GM18520 (cell line): Measurements from ENCODE around the gene GPR84.

Source experiments
- ATAC-seq: cut with Tn5 transposase; IDR thresholded peaks from one replicate; pipeline ENCODE4 v1.9.1; 2021; ENCODE audit not compliant: unreplicated experiment

Gene GPR84

GRCh38 chr12:54374562-54375258 lies 10.4 kb upstream of the GPR84 start:
- no peak for ATAC-seq

GRCh38 chr12:54373649-54374561 lies 9.6 kb upstream of the GPR84 start:
- ATAC-seq = no peak

DNA sequence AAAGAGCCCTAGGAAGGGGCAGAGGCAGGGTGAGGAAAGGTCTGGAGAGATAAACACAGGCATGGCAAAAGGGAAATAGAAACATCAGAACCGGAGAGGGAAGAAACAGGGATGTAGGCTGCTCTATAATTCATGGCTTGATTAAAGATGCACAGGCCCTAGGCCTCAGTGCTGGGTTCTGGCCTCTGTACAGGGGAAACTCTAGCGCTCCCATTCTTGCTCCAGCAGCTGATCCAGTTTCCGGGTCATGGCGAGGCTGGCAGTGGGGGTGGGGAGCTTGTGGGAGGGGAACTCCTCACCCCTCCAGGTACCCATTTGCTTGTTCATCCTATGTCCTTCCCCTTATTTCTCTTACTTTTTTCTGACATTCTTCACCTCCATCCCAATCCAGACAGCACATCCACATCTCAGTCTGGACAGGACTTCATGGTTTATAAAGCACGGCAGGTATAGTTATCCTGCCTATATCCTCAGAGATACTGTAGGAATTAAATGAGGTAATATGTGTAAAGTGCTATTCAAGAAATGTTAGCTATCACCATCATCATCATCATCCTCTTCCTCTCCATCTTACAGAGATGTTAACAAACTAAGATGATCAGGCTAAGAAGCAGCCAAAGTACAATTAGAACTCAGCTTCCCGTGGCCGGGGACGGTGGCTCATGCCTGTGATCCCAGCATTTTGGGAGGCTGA lies 8.0 kb upstream of the GPR84 start:
- ATAC-seq = no peak

GRCh38 chr12:54371328-54372112 lies 7.2 kb upstream of the GPR84 start:
- ATAC-seq = no peak

DNA sequence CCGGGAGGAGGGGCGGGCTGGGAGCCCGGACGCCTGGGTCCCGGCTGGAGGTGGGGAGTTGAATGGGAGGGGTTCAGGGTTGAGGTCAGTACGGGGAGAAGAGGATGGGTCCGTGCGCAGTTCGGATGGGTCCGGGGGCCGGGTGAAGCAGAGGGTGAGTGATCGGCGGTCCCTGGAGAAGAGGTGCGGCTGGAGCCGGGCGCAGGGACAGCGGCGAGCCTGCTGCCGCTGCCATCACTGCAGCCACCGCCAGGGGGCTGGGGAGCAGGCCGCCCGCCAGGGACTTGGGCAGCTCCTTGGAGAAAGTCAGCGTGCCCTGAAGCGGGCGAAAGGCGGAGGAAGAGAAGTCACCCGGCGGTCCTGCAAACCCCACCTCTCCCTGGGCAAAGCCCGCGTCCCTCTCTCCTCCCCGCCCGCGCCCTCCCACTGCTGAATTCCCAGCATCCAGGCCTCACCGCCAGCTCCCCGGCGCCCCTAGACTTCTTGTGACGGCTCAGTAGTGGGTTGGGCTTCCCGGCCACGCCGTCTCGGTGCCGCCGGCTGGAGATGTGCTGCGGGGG lies 6.0 kb upstream of the GPR84 start:
- ATAC-seq = no peak

- ATAC-seq = no peak
These were observed 5.4 kb upstream of the GPR84 start for GRCh38 chr12:54369597-54370131.

DNA sequence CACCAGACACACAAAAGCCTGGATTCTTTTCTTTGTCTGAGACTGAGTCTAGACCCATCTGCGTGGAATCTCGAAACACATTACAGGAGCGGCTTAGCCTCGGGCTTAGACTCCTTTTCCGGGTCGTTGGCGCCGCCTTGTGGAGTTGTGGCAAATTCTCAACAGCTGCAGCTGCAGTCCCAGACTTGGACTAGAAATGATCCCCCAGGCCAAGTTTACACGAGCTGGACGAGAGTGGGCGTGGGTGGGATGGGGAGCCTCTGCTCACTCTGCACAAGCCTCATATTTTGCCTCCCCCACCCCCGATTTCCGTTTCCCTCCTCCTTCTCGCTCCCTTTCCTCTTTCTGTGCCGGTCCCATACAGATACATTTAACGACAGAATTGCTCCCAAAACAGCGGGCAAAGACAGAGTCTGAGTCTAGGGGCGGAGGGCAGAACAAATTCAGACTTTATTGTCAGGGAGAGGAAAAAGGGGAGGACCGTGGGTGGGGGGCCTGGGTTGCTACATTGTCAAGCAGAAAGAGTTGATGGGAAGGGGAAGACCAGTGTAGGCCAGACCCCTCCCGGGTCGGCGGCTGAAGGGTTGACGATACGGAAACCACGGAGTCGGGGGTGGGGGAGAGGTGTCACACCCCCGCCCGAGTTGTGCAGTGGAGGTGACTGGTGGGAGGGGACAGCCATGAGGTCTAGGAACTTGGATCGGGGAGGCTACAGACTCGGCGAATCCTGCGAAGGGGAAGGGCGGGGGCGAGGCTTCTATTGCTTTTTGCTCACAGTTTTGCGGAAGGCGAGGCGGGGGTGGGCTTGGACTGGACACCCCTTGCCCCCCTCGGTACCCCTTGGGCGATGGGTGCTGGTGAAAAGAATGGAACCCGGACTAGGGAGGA lies 4.7 kb upstream of the GPR84 start:
- no peak for ATAC-seq

DNA sequence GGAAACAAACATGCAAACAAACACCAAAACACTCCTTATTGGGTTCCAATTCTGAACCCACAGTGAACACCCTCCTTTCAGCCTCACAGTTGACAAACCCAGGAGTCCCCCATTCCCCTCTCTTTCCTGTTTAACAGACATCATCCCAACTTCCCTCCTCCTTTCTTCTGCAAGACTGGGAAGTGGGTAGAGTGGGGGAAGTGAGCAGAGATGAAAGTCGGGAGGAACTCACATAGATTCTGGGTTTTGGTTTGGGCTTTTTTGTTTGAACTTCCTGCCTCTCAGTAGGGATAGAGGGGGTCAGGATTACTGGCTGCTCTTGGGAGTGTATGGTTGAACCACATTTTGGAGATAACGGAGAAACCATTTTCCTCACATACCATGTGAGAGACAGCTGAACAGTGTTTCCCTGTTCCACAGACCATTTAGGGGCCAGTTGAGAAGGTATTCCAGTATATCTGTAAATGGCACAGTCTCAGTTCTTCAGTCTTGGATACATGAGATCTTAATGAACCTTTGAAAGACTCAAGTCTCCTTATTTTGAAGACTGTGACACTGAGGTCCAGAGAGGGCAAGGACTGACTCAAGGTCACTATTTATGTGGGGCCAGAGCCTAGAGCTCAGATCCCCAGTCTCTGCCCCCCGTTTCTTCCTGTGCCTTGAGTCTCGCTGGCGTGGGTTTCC lies 3.9 kb upstream of the GPR84 start:
- ATAC-seq = no peak

- ATAC-seq = no peak
These were observed 668 bp downstream of the GPR84 start for GRCh38 chr12:54363618-54364017.

DNA sequence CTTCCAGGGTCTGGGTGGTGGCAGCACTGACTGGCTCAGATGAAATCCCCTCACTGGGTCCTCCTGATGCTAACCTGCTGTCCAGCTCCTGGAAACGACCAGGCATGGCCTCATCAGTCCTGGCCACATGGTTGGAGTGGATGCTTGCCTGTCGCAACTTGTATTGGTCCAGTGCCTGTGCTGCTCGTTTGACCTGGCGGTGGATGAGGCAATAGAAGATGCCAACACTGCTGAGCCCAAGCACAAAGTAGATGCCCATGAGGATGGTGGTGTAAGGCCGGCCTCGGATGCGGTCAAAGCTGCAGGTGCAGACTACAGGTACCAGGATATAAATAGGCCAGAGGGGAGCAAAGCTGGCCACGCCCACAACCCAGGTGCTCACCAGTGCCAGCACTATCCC lies 1.2 kb downstream of the GPR84 start:
- no peak for ATAC-seq

GRCh38 chr12:54360717-54361456 lies 3.4 kb downstream of the GPR84 start:
- no peak for ATAC-seq

GRCh38 chr12:54359762-54360351 lies 4.4 kb downstream of the GPR84 start:
- no peak for ATAC-seq

DNA sequence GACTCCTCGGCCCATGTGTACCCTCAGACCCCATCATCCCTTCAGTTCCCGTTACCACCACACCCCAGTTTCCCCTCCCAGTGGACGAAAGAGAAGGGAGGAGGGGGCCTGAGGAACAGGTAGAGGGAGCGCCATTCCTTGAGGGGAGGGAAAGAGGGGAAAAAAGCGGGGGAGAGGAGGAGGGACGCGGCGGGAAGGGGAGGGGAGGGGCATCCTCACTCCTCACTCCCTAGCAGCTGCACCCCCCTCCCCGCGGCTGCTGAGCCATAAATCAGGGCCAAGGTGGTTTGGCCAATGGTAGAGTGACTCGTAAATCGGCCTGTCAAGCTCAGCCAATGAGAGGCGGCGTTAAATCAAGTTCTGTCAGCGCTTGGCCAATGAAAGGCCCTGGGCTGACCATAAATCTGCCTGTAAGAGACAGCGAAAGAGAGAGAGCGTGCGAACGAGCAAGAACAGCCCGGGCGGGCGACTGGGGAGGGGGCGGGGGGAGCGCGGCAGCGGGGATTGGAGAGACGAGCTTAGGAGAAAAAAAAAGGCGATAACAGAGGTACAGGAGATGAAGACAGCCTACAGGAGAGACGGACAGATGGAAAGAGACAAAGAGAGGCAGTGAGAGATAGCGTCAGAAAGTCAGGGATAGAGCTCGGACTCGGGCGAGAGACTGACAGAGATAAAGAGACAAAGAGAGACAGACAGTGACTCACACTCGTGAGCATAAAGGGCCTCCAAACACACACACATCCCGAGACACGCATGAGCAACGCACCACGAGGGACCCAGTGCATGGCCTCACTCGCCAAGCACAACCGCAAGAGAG lies 5.1 kb downstream of the GPR84 start:
- ATAC-seq = peak; percentile 99

GRCh38 chr12:54358191-54358944 lies 5.9 kb downstream of the GPR84 start:
- ATAC-seq = no peak

GRCh38 chr12:54357506-54358190 lies 6.6 kb downstream of the GPR84 start:
- no peak for ATAC-seq

- no peak for ATAC-seq
These were observed 7.3 kb downstream of the GPR84 start for GRCh38 chr12:54356951-54357356.
